Activated naive CD4-positive, alpha-beta T cell treated with anti-CD3 and anti-CD28 coated beads, Interleukin-2, amount 10 ng/mL, durations not matched to agents 7 days and 5 days (primary cell): Measurements from ENCODE around the gene NOM1.
A peak's percentile ranks its signal among the peaks of the same experiment; 100 is the strongest.

Experiments used
- CTCF ChIA-PET: fragments of 350-600 bp; sonication (Branson Sonifier 250); formaldehyde crosslinking; loops from one replicate; lab custom pipeline; 2021; ENCODE audit warnings: antibody characterized with exemption; lab: Charles Lee
- DNase-seq: peaks from one replicate; pipeline ENCODE4 v3.0.0-alpha.2; 2020
- H3K27ac Mint-ChIP-seq: one replicate; pipeline ENCODE4 v1.8.0; 2021; ENCODE audit warnings: mild to moderate bottlenecking, moderate library complexity, mixed read lengths
- H3K27me3 Mint-ChIP-seq: one replicate; pipeline ENCODE4 v1.8.0; 2021; ENCODE audit warnings: mild to moderate bottlenecking, mixed read lengths
- H3K36me3 Mint-ChIP-seq: one replicate; pipeline ENCODE4 v1.8.0; 2021; ENCODE audit warnings: mixed read lengths
- H3K4me1 Mint-ChIP-seq: one replicate; pipeline ENCODE4 v1.8.0; 2021; ENCODE audit warnings: mixed read lengths
- H3K4me3 Mint-ChIP-seq: one replicate; pipeline ENCODE4 v1.8.0; 2021; ENCODE audit warnings: mild to moderate bottlenecking, moderate library complexity, mixed read lengths
- H3K9me3 Mint-ChIP-seq: one replicate; pipeline ENCODE4 v1.8.0; 2021; ENCODE audit warnings: mixed read lengths

The NOM1 gene

DNA sequence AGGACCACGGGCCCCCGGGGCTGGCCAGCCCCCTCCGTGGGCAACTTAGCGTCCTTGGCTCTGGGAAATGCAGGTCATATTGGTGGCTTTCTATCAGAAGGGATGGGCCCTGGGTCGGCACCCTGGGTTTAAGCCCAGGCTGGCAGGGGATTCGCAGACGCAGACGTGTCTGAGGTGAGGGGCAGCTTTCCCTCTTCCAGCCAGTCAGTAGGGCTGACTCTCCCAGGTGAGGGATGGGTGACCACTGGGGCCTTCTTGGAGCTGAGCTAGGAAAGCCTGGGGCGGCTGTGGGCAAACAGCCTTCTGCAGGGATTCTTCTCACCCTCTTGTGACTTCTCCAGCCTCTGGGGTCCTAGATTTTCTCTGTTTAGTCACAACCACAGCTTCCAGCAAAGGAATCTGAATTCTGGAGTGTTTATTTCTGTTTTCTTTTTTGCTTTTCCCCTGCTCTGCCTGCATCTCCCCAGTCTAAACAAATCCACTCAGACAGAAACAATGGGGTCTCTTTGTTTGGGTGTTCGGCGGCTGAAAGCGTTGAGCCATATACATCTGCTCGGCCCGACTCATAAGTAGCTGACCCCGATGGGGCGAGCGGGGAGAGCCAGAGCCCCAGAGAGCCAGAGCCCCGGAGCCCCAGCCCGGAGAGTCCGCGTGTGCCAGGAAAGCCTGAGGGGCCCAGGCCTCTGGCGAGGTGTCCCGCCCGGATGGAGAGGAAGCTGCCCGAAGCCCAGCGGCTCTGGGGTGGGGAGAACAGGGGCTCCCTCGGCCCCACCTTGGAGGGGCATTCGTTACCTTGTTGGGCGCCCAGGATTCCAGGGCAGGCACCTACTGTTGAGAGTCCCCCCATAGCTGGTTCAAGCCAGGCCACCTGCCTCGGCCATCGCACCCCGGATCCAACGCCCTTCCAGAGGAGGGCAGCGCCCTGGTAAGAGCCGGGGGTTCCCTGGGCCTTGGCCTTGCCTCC is 59.0 kb downstream of the NOM1 start:
- CTCF ChIA-PET = no interaction called here
- no peak overlapping the region for H3K27ac Mint-ChIP-seq
- no peaks in the 10 kb centered on the region for H3K36me3 Mint-ChIP-seq
- no peak for DNase-seq
- H3K27me3 Mint-ChIP-seq = peaks cover 97% of the 10 kb centered on the region
- H3K4me3 Mint-ChIP-seq = no peak overlapping the region
- H3K9me3 Mint-ChIP-seq = no peaks in the 10 kb centered on the region
- peaks cover 19% of the 10 kb centered on the region for H3K4me1 Mint-ChIP-seq

DNA sequence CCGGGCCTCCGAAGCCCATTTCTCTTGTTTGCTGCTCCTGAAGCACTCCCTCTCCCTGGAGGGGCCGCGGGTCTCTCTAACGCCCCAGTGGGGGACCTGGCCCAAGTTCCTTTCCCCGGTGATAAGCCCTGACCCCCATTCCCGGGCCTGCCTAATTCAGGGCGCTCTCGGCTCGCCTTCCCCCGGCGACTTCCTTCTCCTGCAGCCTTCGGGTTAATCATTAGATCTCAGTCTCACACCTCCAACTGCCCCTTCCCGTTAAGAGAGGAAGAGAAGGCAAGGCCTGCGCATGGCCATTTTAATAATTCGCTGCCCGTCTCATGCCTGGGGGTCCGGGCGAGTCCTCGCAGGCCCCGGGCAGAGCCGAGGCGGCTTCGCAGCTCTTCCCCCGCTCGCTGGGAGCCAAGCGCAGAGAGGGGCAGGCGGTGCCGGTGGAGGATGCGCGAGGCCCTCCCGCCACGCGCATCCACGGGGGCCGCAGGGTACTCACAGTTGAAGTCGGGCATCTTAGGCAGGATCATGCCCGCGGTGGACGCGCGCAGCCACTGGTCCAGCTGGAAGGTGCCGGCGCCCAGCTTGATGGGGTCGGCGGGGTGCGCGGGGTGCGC is 59.8 kb downstream of the NOM1 start:
- DNase-seq = no peak
- Mint-ChIP-seq H3K36me3 (no peaks in the 10 kb centered on the region), H3K27ac (no peak overlapping the region), H3K4me1 (peaks cover 19% of the 10 kb centered on the region), H3K9me3 (no peaks in the 10 kb centered on the region), H3K27me3 (peaks cover 97% of the 10 kb centered on the region), H3K4me3 (peak overlapping the region; percentile 60)
- CTCF ChIA-PET = no interaction called here

DNA sequence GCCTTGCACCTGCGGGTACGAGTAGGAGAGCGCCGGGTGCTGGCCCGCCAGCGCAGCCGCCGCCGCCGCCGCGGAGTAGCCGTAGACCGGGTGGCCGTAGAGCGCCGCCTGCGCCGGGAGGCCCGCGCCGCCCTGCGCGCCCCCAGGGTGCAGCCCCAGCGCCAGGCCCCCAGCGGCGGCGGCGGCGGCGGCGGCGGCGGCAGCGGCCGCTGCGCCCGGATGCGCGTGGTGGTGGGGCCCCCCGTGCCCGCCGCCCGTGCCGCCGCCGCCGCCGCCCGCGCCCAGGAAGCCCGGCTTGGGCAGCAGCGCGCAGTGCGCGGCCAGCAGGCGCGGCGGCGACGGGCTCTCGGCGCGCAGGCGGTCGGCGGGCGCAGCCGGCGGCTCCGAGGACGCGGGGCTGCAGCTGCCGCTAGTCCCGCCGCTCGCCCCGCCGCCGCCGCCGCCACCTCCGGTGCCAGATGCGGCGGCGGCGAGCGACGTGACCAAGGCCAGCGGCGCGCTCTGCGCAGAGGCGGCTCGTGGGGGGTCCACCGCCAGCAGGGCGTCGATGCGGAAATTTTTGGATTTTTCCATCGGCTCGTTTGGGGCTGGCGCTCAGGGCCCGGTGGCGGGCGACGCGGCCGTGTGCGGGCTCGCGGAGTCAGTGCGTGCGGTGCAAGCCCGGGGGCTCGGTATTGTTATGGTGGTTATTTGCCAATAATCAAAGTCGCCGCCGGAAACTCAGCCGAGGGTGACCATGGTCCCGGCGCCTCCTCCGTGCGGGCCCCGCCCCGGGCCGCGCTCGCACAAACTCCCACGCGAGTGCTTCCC is 60.5 kb downstream of the NOM1 start:
- Mint-ChIP-seq H3K4me3 (peak overlapping the region; percentile 60), H3K4me1 (peaks cover 14% of the 10 kb centered on the region), H3K36me3 (no peaks in the 10 kb centered on the region), H3K27me3 (peaks cover 97% of the 10 kb centered on the region), H3K27ac (no peak overlapping the region), H3K9me3 (no peaks in the 10 kb centered on the region)
- CTCF ChIA-PET = no interaction called here
- no peak for DNase-seq

DNA sequence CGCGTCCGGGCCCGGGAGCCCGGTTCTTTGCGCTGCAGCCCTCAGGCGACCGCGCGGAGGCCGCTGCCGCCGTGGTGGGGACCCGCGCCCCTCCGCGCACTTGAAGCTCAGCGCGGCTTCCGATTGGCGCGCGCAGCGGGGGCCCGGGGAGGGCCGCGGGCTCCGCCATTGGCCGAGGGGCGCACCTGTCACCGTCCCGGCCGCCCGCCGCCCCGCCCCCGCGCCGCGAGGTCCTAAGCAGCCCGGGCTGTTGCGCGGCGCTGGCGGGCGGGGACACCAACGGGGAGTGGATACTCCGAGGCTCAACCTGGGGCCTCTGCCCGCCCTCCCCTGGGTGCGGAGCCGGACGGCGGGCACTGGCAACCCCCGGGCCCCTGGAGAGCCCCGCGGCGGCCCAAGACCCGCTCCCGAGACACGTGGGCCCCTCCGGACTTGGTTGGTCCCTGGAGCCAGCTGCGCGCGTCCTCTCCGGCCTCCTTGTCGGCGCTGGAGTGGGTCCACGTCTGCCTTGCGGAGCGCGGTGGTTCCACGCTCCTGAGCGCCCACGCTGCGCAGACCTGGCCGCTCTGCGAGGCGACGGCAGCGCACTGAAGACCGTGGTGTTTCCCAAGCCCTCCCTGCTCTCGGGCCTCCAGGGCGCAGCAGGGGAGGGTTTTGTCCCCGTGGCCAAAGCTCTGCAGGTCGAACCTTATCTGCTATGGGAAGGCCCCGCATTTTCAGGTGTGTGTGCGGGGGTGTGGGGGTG is 61.2 kb downstream of the NOM1 start, which contains the start of gene MNX1:
TSS of gene MNX1 (minus strand) at position 76 of the 745 bp plus-strand sequence. CDS start 313 bp downstream, outside the sequence.
- Mint-ChIP-seq H3K4me1 (peaks cover 13% of the 10 kb centered on the region), H3K9me3 (no peaks in the 10 kb centered on the region), H3K36me3 (no peaks in the 10 kb centered on the region), H3K27ac (peak within 1 kb of the TSS; percentile 33), H3K4me3 (peak within 1 kb of the TSS; percentile 60), H3K27me3 (peaks cover 97% of the 10 kb centered on the region)
- peak; percentile 73 for DNase-seq
- CTCF ChIA-PET = no interaction called here

DNA sequence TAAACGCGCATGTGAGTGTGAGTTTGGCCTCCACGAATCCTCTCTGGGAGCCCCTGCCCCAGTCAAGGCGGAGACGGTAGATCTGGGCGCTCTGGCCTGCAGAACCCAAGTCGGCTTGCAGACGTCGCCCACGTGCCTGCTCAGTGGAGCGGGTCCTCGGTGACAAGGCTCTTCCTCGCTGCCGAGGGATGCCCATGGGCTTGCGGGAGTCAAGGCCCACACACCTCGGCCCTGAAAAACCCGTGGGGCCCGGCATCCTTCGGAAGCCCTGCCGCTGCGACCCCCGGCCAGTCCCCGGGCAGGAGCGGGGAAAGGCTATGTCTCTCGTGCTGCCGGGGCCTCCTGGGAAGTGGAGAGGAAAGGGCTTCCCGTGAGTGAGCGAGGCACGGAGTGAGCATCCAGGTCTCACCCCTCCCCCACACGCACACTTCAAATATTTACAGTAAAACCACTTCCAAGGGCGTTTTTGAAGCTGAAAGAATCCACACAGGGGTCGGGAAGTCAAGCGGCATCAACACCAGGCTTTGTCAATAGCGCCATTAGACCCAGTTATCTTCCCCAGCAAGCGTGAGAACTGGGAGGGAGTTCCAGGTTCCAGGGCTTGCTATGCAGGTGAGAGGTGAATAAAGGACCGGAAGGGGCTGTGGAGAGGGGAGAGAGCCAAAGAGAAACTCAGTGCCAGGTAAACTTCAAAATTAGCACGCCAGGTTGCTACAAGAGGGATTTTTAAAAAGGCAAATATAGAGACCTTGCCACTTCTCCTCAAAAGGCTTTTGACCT is 62.0 kb downstream of the NOM1 start:
- no peaks in the 10 kb centered on the region for H3K36me3 Mint-ChIP-seq
- peak overlapping the region; percentile 49 for H3K4me3 Mint-ChIP-seq
- peaks cover 16% of the 10 kb centered on the region for H3K4me1 Mint-ChIP-seq
- peaks cover 97% of the 10 kb centered on the region for H3K27me3 Mint-ChIP-seq
- CTCF ChIA-PET = no interaction called here
- H3K9me3 Mint-ChIP-seq = no peaks in the 10 kb centered on the region
- DNase-seq = no peak
- H3K27ac Mint-ChIP-seq = peak overlapping the region; percentile 33

DNA sequence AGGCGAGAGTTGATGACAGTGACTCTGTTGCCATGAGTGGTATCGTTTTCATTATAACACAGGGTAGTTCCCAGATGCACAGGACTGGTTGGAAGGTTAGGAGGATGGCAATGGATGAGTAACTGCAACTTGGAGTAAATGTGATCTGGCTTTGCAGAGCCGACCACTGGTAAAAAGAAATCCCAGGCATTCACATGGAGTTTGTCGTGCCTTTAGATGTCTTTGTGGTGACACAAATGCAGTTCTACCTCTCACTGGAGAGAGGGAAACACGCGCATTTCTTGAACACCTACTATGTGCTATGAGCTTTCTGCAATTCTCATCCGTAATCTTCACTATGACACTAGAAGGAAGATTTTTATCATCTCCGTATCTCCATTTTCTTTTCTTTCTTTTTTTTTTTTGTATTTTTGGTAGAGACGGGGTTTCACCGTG is 62.6 kb downstream of the NOM1 start:
- Mint-ChIP-seq H3K9me3 (no peaks in the 10 kb centered on the region), H3K27me3 (peaks cover 97% of the 10 kb centered on the region), H3K4me1 (peaks cover 19% of the 10 kb centered on the region), H3K27ac (no peak overlapping the region), H3K36me3 (no peaks in the 10 kb centered on the region), H3K4me3 (no peak overlapping the region)
- CTCF ChIA-PET = no interaction called here
- DNase-seq = no peak

DNA sequence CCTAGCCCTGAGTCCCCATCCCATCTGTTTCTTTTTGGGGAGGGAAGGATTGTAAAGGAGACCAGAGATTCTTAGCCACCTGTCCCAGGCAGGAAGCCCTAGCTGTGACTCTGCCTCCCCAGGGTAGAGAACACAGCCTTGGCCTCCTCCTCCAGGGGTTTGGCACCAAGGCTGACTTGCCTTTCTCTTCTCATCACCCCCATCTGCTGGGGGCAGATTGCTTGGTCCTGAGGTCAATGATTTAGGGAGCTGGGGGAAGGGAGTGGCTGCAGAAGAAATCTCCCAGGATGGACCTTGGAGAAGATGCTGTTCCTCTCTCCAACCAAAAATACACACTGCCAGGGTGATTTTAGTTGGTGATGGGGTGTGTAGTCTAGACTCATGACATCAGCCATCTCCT is 63.6 kb downstream of the NOM1 start:
- no peak overlapping the region for H3K27ac Mint-ChIP-seq
- H3K36me3 Mint-ChIP-seq = no peaks in the 10 kb centered on the region
- no peaks in the 10 kb centered on the region for H3K9me3 Mint-ChIP-seq
- CTCF ChIA-PET = interaction anchor here (1.1 kb wide), 1 partner anchor 675 kb away, joined by 3 read pairs; no protein-coding TSS in a partner anchor
- H3K4me1 Mint-ChIP-seq = peaks cover 19% of the 10 kb centered on the region
- no peak overlapping the region for H3K4me3 Mint-ChIP-seq
- no peak for DNase-seq
- H3K27me3 Mint-ChIP-seq = peaks cover 97% of the 10 kb centered on the region

DNA sequence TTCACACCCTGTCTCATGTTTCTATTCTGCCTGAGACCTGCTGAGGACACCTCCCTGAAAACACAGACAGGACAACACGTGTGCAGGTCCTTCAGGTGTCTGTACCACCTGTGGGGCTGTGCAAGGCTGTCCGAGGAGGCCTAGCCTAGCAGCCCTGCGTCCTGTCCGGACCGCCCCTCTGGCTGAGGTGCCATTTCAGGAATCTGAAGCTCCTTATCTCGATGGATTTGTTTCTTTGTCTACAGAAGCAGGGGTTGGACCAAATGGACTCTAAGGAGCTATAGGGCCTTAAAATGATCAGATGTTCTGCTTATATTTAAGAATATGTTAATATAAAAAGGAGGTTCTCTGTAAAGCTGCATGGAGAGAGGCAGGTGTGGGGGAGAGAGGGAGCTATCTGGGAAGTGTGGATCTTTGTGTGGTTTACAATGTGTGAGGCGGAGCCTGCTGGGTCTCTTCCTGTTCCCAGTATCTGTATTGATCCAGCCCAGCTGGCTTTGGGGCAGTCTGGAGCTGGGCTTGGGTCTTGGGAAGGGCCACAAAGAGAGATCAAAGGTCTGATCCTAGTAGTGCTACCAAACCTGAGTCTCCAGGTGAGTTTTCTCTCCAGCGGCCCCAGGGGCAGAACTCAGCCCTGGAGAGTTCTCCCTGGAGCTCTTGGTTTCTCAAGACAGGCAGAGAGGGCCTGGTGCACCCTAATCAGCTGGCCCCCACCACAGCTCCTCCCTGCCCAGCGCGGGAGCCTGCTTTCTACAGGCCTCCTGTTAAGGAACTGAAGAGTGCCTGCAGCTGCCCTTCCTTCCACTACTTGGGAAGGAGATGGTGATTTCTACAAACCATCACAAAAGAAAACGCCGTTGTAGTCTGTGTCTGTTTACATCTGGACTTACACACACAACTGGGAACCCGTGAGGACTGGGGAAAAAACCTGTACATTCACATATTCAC is 64.4 kb downstream of the NOM1 start:
- Mint-ChIP-seq H3K9me3 (no peaks in the 10 kb centered on the region), H3K36me3 (no peaks in the 10 kb centered on the region), H3K4me1 (peaks cover 21% of the 10 kb centered on the region), H3K4me3 (no peak overlapping the region), H3K27me3 (peaks cover 97% of the 10 kb centered on the region), H3K27ac (no peak overlapping the region)
- CTCF ChIA-PET = interaction anchor here (1.1 kb wide), 1 partner anchor 674 kb away, joined by 3 read pairs; no protein-coding TSS in a partner anchor
- DNase-seq = no peak

DNA sequence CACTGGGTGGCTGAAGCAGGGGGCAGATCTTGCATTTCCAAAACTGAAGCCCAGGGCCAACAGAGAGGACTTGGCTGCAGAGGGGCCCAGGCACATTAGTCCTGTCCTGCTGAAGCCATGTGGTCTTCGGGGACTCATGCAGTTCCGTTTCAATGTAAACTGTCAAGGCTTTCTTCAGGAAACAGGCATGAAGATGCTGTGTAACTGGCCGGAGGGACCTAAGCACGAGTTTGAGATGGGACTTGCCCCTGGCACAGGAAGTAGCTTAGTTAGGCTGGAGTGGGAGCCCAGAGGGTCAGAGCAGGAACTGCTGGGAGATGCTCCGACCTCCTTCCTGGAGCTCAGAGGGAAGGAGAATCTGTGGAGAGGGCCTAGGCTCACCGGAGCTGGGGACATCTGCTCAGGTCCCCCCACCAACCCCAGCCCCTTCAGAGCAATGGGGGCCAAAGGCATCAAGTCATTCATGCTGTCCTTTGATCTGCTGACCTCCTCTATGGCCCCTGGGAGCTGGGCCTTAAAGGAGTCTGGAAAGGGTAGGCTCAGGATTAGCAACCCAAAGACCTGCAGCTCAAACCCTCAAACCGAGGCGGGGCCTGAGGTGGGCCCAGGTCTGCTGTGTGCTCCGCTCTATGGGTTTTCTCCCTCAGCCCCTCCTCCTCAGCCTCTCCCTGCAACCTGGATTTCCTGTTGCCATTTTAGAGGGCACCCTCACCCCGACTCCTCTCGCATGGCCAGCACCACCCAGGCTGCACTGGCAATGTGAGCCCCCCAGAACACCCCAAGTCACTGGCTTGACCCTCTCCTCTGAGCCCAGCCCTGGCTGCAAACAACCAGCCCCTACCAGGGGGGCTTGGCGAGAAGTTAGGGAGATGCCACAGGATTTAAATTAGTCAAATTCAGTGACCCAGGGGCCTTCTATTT is 65.4 kb downstream of the NOM1 start:
- H3K4me1 Mint-ChIP-seq = peaks cover 21% of the 10 kb centered on the region
- peaks cover 98% of the 10 kb centered on the region for H3K27me3 Mint-ChIP-seq
- no peak overlapping the region for H3K27ac Mint-ChIP-seq
- no peak overlapping the region for H3K4me3 Mint-ChIP-seq
- no peak for DNase-seq
- no peaks in the 10 kb centered on the region for H3K36me3 Mint-ChIP-seq
- no peaks in the 10 kb centered on the region for H3K9me3 Mint-ChIP-seq
- CTCF ChIA-PET = no interaction called here

DNA sequence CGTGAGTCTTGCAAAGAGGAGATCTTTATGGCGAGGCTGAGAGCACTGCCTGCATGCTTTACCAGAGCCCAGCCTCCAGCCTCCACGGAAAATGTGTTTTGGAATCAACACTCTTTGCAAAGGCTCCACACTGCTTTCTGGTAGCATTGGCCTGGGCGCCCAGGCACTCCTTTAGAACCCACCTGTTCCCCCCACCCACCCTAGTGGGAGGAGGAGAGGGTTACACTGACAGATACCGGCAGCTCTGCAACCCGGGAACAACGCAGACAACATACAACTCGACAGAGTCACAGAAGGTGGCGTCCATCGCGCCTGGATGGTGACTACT is 66.5 kb downstream of the NOM1 start:
- CTCF ChIA-PET = no interaction called here
- Mint-ChIP-seq H3K36me3 (no peaks in the 10 kb centered on the region), H3K4me3 (no peak overlapping the region), H3K9me3 (no peaks in the 10 kb centered on the region), H3K27me3 (peaks cover 100% of the 10 kb centered on the region), H3K4me1 (peaks cover 23% of the 10 kb centered on the region), H3K27ac (no peak overlapping the region)
- no peak for DNase-seq

DNA sequence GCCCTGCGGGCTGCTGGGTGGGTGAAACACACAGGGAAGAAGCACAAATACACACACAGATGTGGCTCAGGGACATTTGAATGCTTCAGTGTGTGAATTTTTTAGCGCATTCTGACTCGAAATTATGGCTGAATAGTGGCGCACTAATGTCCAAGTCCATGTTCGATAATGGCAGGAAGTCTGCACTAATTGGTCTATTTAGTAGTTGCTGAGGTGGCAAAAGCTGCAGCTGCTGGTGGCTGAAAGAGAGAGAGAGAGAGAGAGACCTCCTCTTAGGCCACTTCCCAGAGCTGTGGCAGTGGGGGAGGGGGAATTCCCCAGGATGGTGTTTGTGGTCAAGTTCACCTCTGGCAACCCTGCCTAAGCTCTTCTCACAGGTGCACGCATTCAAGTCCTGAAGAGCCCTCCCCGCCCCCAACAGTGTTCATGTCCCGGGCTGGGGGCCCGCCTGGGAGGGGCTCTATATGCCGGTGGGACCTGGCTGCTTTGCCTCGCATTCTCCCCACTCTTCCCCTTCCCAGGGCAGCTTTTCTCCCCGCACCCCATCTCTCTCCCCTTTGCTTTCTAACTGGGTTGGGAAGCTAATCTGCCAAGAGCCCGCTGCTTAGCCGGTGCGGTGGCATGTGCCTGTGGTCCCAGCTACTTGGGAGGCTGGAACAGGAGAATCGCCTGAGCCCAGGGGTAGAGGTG is 67.0 kb downstream of the NOM1 start:
- CTCF ChIA-PET = no interaction called here
- Mint-ChIP-seq H3K27me3 (peaks cover 100% of the 10 kb centered on the region), H3K27ac (no peak overlapping the region), H3K36me3 (no peaks in the 10 kb centered on the region), H3K9me3 (no peaks in the 10 kb centered on the region), H3K4me3 (no peak overlapping the region), H3K4me1 (peaks cover 20% of the 10 kb centered on the region)
- no peak for DNase-seq
